OCI-LY7 (cell line): ENCODE data around the gene KANSL3.

ENCODE experiments used
- EZH2phosphoT487 ChIP-seq: fragments of 200-600 bp; sonication (generic); IDR thresholded peaks from 2 replicates; pipeline ENCODE4 v1.6.1; 2018; ENCODE audit warnings: low read depth, borderline replicate concordance, mild to moderate bottlenecking, mixed run types, antibody characterized with exemption, low read length, moderate library complexity, mixed read lengths
- TF ChIP-seq, protein P1 (sequence below): fragments of 200-600 bp; sonication (generic); conservative IDR thresholded peaks from 2 replicates; pipeline ENCODE4 v1.5.1; 2014; ENCODE audit warnings: mild to moderate bottlenecking, antibody characterized with exemption, low read length, moderate library complexity, mixed read lengths

DNA sequence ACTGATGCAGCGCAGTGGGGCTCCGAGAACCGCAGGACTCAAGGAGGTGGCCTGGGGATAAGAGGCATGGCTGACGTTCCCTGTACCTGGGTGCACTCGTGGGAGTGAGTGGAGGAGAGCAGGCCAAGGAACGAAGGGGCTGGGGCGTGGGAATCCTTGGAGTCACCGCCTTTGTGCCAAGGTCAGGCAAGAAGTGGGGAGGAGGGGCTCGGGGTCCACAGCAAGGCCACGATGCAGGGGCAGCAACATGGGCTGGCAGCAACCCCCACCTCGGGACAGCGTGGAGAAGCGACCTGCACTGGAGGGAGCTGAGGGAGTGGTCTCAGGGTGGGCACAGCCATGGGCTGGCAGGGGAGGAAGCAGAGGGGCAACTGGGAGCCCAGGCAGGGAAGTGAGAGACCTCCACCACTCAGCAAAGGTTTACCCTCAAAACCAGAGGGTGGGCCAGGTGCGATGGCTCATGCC, 82.9 kb downstream of the KANSL3 start:
- TF ChIP-seq, protein P1, sequence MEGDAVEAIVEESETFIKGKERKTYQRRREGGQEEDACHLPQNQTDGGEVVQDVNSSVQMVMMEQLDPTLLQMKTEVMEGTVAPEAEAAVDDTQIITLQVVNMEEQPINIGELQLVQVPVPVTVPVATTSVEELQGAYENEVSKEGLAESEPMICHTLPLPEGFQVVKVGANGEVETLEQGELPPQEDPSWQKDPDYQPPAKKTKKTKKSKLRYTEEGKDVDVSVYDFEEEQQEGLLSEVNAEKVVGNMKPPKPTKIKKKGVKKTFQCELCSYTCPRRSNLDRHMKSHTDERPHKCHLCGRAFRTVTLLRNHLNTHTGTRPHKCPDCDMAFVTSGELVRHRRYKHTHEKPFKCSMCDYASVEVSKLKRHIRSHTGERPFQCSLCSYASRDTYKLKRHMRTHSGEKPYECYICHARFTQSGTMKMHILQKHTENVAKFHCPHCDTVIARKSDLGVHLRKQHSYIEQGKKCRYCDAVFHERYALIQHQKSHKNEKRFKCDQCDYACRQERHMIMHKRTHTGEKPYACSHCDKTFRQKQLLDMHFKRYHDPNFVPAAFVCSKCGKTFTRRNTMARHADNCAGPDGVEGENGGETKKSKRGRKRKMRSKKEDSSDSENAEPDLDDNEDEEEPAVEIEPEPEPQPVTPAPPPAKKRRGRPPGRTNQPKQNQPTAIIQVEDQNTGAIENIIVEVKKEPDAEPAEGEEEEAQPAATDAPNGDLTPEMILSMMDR = no peak
- TF ChIP-seq EZH2phosphoT487 = no peak
